Measurements from ENCODE around the gene RPL7A.
"Not testable (repeated sequence)": the region's sequence is repeated elsewhere in the genome, so short reads cannot be mapped to it uniquely, and the experiment has no call there.

Gene RPL7A

GRCh38 chr9:133347985-133348717, at the start of gene RPL7A, which contains the start of gene MED22:
TSS of gene RPL7A (plus strand) at chr9:133348218. CDS start at chr9:133348244, 26 bp downstream.
TSS of gene MED22 (minus strand) at chr9:133348131. CDS start at chr9:133346662, 1,469 bp downstream.
- in situ Hi-C loops (cut with MboI; ENCODE audit: low sequenced_read_pairs), result no loop called here

- in situ Hi-C loops (cut with MboI; ENCODE audit: low sequenced_read_pairs), result not testable (repeated sequence)
These were observed 48.0 kb upstream of the RPL7A start for GRCh38 chr9:133299996-133300395.

- in situ Hi-C loops (cut with MboI; ENCODE audit: low sequenced_read_pairs), result no loop called here
These were observed 46.5 kb upstream of the RPL7A start for GRCh38 chr9:133301253-133302230.

GRCh38 chr9:133303266-133304157, 44.5 kb upstream of the RPL7A start:
- in situ Hi-C loops (cut with MboI; ENCODE audit: low sequenced_read_pairs), result no loop called here

- in situ Hi-C loops (cut with MboI; ENCODE audit: low sequenced_read_pairs), result no loop called here
These were observed 43.9 kb upstream of the RPL7A start for GRCh38 chr9:133304158-133304470.

GRCh38 chr9:133304477-133305377, 43.3 kb upstream of the RPL7A start:
- in situ Hi-C loops (cut with MboI; ENCODE audit: low sequenced_read_pairs), result no loop called here

- in situ Hi-C loops (cut with MboI; ENCODE audit: low sequenced_read_pairs), result no loop called here
These were observed 42.3 kb upstream of the RPL7A start for GRCh38 chr9:133305731-133306130.

GRCh38 chr9:133306242-133307204, 41.5 kb upstream of the RPL7A start:
- in situ Hi-C loops (cut with MboI; ENCODE audit: low sequenced_read_pairs), result no loop called here

GRCh38 chr9:133307301-133307700, 40.7 kb upstream of the RPL7A start:
- in situ Hi-C loops (cut with MboI; ENCODE audit: low sequenced_read_pairs), result no loop called here

GRCh38 chr9:133309608-133310007, 38.4 kb upstream of the RPL7A start:
- in situ Hi-C loops (cut with MboI; ENCODE audit: low sequenced_read_pairs), result no loop called here

GRCh38 chr9:133315997-133316396, 32.0 kb upstream of the RPL7A start:
- in situ Hi-C loops (cut with MboI; ENCODE audit: low sequenced_read_pairs), result no loop called here

GRCh38 chr9:133317551-133317950, 30.5 kb upstream of the RPL7A start:
- in situ Hi-C loops (cut with MboI; ENCODE audit: low sequenced_read_pairs), result not testable (repeated sequence)

- in situ Hi-C loops (cut with MboI; ENCODE audit: low sequenced_read_pairs), result no loop called here
These were observed 27.6 kb upstream of the RPL7A start for GRCh38 chr9:133320421-133320881.

GRCh38 chr9:133321411-133321935, 26.5 kb upstream of the RPL7A start:
- in situ Hi-C loops (cut with MboI; ENCODE audit: low sequenced_read_pairs), result no loop called here

- in situ Hi-C loops (cut with MboI; ENCODE audit: low sequenced_read_pairs), result no loop called here
These were observed 25.3 kb upstream of the RPL7A start for GRCh38 chr9:133322701-133323100.

GRCh38 chr9:133323211-133323610, 24.8 kb upstream of the RPL7A start:
- in situ Hi-C loops (cut with MboI; ENCODE audit: low sequenced_read_pairs), result no loop called here

- in situ Hi-C loops (cut with MboI; ENCODE audit: low sequenced_read_pairs), result no loop called here
These were observed 23.9 kb upstream of the RPL7A start for GRCh38 chr9:133323991-133324703.

GRCh38 chr9:133327021-133327420, 21.0 kb upstream of the RPL7A start:
- in situ Hi-C loops (cut with MboI; ENCODE audit: low sequenced_read_pairs), result not testable (repeated sequence)

Data from HL-60/S4 treated with retinoic acid at 250 ng/mL for 4 days and 3 days (cell line).